GM23338 (cell line): ENCODE results near the gene IGSF6. TPM values are rescaled to one million over a fixed set of nuclear protein-coding genes. Genes with fewer than 3 reads are reported as not detected.

Source experiments
- ATAC-seq: fragments of 200-7000 bp; cut with Tn5 transposase; 3 replicates; pipeline ENCODE4 v1.9.1; 2020
- DNase-seq: peaks from one replicate; pipeline ENCODE4 v3.0.0-alpha.2; 2015; ENCODE audit warnings: low spot score
- H2AFZ ChIP-seq: fragments of 200-600 bp; sonication (generic); 2 replicates; pipeline ENCODE4 v1.8.0; 2016; ENCODE audit warnings: antibody characterized with exemption, mild to moderate bottlenecking, moderate library complexity
- H3F3A ChIP-seq: fragments of 200-600 bp; sonication (generic); replicated peaks from 2 replicates; pipeline ENCODE4 v1.8.0; 2017; ENCODE audit warnings: antibody characterized with exemption, mixed run types, low read depth
- H3K27ac ChIP-seq: fragments of 200-600 bp; sonication (generic); 2 replicates; pipeline ENCODE4 v1.6.1; 2016; ENCODE audit warnings: low read depth
- H3K27me3 ChIP-seq: fragments of 200-600 bp; sonication (generic); 2 replicates; pipeline ENCODE4 v1.8.0; 2016; ENCODE audit warnings: mild to moderate bottlenecking, mixed run types, moderate library complexity; ENCODE audit not compliant: insufficient read depth
- H3K36me3 ChIP-seq: fragments of 200-600 bp; sonication (generic); 2 replicates; pipeline ENCODE4 v1.8.0; 2016; ENCODE audit warnings: mild to moderate bottlenecking; ENCODE audit not compliant: insufficient read depth
- H3K4me1 ChIP-seq: fragments of 200-600 bp; sonication (generic); 2 replicates; pipeline ENCODE4 v1.8.0; 2016; ENCODE audit warnings: mild to moderate bottlenecking, moderate library complexity; ENCODE audit not compliant: insufficient read depth
- H3K4me2 ChIP-seq: fragments of 200-600 bp; sonication (generic); 2 replicates; pipeline ENCODE4 v1.7.1; 2017; ENCODE audit warnings: mixed run types
- H3K4me3 ChIP-seq: fragments of 200-600 bp; sonication (generic); 2 replicates; pipeline ENCODE4 v1.6.1; 2016; ENCODE audit warnings: mixed run types
- H3K79me2 ChIP-seq: fragments of 200-600 bp; sonication (generic); replicated peaks from 2 replicates; pipeline ENCODE4 v1.8.0; 2017; ENCODE audit warnings: mild to moderate bottlenecking; ENCODE audit not compliant: insufficient read depth
- H3K9me2 ChIP-seq: fragments of 200-600 bp; sonication (generic); 2 replicates; pipeline ENCODE4 v1.8.0; 2017; ENCODE audit not compliant: insufficient read depth
- H4K20me1 ChIP-seq: fragments of 200-600 bp; sonication (generic); replicated peaks from 2 replicates; pipeline ENCODE4 v1.8.0; 2017; ENCODE audit warnings: mild to moderate bottlenecking; ENCODE audit not compliant: insufficient read depth
- H3K27ac Mint-ChIP-seq: 2 replicates; pipeline ENCODE4 v1.8.0; 2020; ENCODE audit warnings: inconsistent platforms, mild to moderate bottlenecking, moderate library complexity, mixed read lengths
- H3K27me3 Mint-ChIP-seq: 3 replicates; pipeline ENCODE4 v1.8.0; 2022; ENCODE audit warnings: low read depth, mild to moderate bottlenecking, moderate library complexity, mixed read lengths, inconsistent platforms; ENCODE audit not compliant: insufficient read depth, poor library complexity
- H3K36me3 Mint-ChIP-seq: 3 replicates; pipeline ENCODE4 v1.8.0; 2021; ENCODE audit warnings: low read depth, mild to moderate bottlenecking, inconsistent platforms, moderate library complexity, mixed read lengths
- H3K4me1 Mint-ChIP-seq: 3 replicates; pipeline ENCODE4 v1.8.0; 2020; ENCODE audit warnings: mild to moderate bottlenecking, inconsistent platforms, mixed read lengths
- H3K4me3 Mint-ChIP-seq: 3 replicates; pipeline ENCODE4 v1.8.0; 2021; ENCODE audit warnings: moderate library complexity, mild to moderate bottlenecking, inconsistent platforms, mixed read lengths
- H3K9me3 Mint-ChIP-seq: 3 replicates; pipeline ENCODE4 v1.8.0; 2020; ENCODE audit warnings: moderate library complexity, mild to moderate bottlenecking, inconsistent platforms, mixed read lengths
- CREB1 ChIP-seq: fragments of 250-450 bp; sonication (Bioruptor Pico); IDR thresholded peaks from 2 replicates; pipeline ENCODE4 v1.5.0; 2020; ENCODE audit warnings: low read depth, mild to moderate bottlenecking, moderate library complexity
- EZH2phosphoT487 ChIP-seq: fragments of 200-600 bp; sonication (generic); IDR thresholded peaks from one replicate; pipeline ENCODE4 v1.8.1; 2018; ENCODE audit warnings: antibody characterized with exemption; ENCODE audit not compliant: unreplicated experiment
- JUNB ChIP-seq: IDR thresholded peaks from one replicate; pipeline ENCODE4 v1.6.1; 2016; ENCODE audit warnings: antibody characterized with exemption; ENCODE audit not compliant: unreplicated experiment
- NANOG ChIP-seq: IDR thresholded peaks from 2 replicates; pipeline ENCODE4 v1.6.1; 2016; ENCODE audit warnings: antibody characterized with exemption, borderline replicate concordance
- POLR2AphosphoS5 ChIP-seq: IDR thresholded peaks from 2 replicates; pipeline ENCODE4 v1.6.1; 2016; ENCODE audit warnings: antibody characterized with exemption, low read depth
- ZNF114 ChIP-seq: fragments of 250-450 bp; sonication (Bioruptor Pico); IDR thresholded peaks from 2 replicates; pipeline ENCODE4 v1.5.0; 2020; ENCODE audit warnings: mild to moderate bottlenecking, moderate library complexity
- polyA plus RNA-seq: library from polyadenylated mRNA; unstranded; fragments of >200 nt; fragmentation: Nextera tagmentation; extraction: Ambion mirVana; gene quantifications from 2 replicates; pipeline ENCODE4 v1.2.1, GENCODE V29; 2016
- total RNA-seq: library from RNA; depleted of rRNA; stranded (reverse); fragments of >200 nt; shearing (Covaris generic); gene quantifications from 2 replicates; pipeline ENCODE4 v1.2.3, GENCODE V29; 2014
- TF ChIP-seq, protein P1 (sequence below), 2 experiments: fragments of 200-600 bp in 1 of 2; sonication (generic) in 1 of 2; conservative IDR thresholded peaks; 2 replicates each; pipeline versions ENCODE4 v1.5.1 to v1.6.1; 2016 to 2017; ENCODE audit warnings: antibody characterized with exemption in 2 of 2, low read depth in 2 of 2, mild to moderate bottlenecking in 2 of 2, moderate library complexity in 1 of 2
- TF ChIP-seq, protein P2 (sequence below): fragments of 250-450 bp; sonication (Bioruptor Pico); IDR thresholded peaks from 2 replicates; pipeline ENCODE4 v1.5.0; 2020; ENCODE audit warnings: mild to moderate bottlenecking, moderate library complexity

Gene IGSF6
- total and polyA plus RNA-seq, 2 experiments from 2014 or later, result 0.19 TPM; not detected in 1

DNA sequence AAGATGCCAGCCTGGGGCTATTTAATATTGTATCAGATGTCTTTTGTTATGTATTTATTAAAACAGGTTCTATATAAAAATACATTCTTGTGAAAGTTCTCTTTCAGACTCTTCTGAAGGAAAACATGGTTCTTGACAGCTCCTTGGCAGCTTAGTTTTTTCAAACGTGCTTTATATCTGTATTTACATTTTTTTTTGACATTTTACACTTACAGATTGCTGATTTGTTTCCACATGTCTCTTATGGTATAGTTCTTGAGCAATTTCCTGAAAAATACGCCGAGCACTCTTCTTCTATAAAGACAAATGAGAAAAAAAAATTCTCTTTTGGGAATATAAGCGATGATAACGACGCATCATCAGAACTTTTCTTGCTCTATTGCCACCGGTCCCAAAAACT, 9.5 kb downstream of the IGSF6 start:
- peaks cover 3% of the 10 kb centered on the region; the same call in 1 of the 3 replicates for H3K4me1 Mint-ChIP-seq
- H4K20me1 ChIP-seq, result peaks cover 7% of the 10 kb centered on the region

DNA sequence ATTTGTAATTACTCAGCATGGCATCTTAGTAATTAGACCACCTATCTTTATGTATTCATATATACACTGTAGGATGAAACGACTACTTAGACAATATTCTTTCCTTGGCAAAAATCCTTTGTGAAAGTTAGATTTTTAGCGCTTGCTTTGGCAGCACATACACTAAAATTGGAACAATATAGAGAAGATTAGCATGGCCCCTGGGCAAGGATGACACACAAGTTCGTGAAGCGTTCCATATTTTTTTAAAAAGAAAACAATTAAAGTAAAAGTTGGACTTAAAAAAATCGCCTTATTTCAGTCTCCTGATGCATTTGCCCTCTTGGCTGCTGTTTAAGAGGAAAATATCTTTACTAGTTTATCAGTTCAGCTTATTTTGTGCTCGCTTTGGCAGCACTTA, 10.5 kb downstream of the IGSF6 start:
- H3K4me1 Mint-ChIP-seq, result peaks cover under 1% of the 10 kb centered on the region; the same call in 1 of the 3 replicates
- H3K27ac Mint-ChIP-seq, result no peak overlapping the region
- Histone ChIP-seq H4K20me1 (peaks cover 7% of the 10 kb centered on the region), H3F3A (no peaks in the 10 kb centered on the region), H3K36me3 (no peaks in the 10 kb centered on the region), H3K27ac (no peak overlapping the region), H3K79me2 (peaks cover 27% of the 10 kb centered on the region), H3K4me1 (no peaks in the 10 kb centered on the region), H2AFZ (no peak overlapping the region), H3K4me3 (no peak overlapping the region), H3K9me2 (no peaks in the 10 kb centered on the region), H3K27me3 (no peaks in the 10 kb centered on the region), H3K4me2 (no peak overlapping the region)
- H3K4me3 Mint-ChIP-seq, result no peak overlapping the region
- ATAC-seq (no peak), DNase-seq (no peak)
- H3K9me3 Mint-ChIP-seq, result no peaks in the 10 kb centered on the region
- no peaks in the 10 kb centered on the region for H3K36me3 Mint-ChIP-seq
- no peaks in the 10 kb centered on the region for H3K27me3 Mint-ChIP-seq
- TF ChIP-seq POLR2AphosphoS5, result no peak
- TF ChIP-seq, protein P1, sequence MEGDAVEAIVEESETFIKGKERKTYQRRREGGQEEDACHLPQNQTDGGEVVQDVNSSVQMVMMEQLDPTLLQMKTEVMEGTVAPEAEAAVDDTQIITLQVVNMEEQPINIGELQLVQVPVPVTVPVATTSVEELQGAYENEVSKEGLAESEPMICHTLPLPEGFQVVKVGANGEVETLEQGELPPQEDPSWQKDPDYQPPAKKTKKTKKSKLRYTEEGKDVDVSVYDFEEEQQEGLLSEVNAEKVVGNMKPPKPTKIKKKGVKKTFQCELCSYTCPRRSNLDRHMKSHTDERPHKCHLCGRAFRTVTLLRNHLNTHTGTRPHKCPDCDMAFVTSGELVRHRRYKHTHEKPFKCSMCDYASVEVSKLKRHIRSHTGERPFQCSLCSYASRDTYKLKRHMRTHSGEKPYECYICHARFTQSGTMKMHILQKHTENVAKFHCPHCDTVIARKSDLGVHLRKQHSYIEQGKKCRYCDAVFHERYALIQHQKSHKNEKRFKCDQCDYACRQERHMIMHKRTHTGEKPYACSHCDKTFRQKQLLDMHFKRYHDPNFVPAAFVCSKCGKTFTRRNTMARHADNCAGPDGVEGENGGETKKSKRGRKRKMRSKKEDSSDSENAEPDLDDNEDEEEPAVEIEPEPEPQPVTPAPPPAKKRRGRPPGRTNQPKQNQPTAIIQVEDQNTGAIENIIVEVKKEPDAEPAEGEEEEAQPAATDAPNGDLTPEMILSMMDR (conservative IDR thresholded peaks at IDR 0.05; ENCODE audit: low read depth in 2 of 2), result no peak
- no peak for TF ChIP-seq NANOG
- TF ChIP-seq JUNB, result no peak
- TF ChIP-seq EZH2phosphoT487, result no peak
- no peak for TF ChIP-seq ZNF114 (CRISPR knock-in tag)
- no peak for TF ChIP-seq CREB1 (CRISPR knock-in tag)

More for the DNA sequence above, 9.5 kb downstream of the IGSF6 start:
- H3K4me3 ChIP-seq, result no peak overlapping the region
- peaks cover 34% of the 10 kb centered on the region for H3K79me2 ChIP-seq
- no peaks in the 10 kb centered on the region for H3K36me3 ChIP-seq
- Mint-ChIP-seq H3K9me3 (no peaks in the 10 kb centered on the region), H3K4me3 (no peak overlapping the region), H3K27ac (no peak overlapping the region; the same call in 1 of the 2 replicates), H3K27me3 (no peaks in the 10 kb centered on the region), H3K36me3 (no peaks in the 10 kb centered on the region)
- no peaks in the 10 kb centered on the region for H3K9me2 ChIP-seq
- no peak overlapping the region for H3K27ac ChIP-seq
- H2AFZ ChIP-seq, result no peak overlapping the region
- H3K4me1 ChIP-seq, result no peaks in the 10 kb centered on the region
- no peak overlapping the region for H3K4me2 ChIP-seq
- DNase-seq (no peak), ATAC-seq (no peak)
- H3F3A ChIP-seq, result no peaks in the 10 kb centered on the region
- TF ChIP-seq, protein P2, sequence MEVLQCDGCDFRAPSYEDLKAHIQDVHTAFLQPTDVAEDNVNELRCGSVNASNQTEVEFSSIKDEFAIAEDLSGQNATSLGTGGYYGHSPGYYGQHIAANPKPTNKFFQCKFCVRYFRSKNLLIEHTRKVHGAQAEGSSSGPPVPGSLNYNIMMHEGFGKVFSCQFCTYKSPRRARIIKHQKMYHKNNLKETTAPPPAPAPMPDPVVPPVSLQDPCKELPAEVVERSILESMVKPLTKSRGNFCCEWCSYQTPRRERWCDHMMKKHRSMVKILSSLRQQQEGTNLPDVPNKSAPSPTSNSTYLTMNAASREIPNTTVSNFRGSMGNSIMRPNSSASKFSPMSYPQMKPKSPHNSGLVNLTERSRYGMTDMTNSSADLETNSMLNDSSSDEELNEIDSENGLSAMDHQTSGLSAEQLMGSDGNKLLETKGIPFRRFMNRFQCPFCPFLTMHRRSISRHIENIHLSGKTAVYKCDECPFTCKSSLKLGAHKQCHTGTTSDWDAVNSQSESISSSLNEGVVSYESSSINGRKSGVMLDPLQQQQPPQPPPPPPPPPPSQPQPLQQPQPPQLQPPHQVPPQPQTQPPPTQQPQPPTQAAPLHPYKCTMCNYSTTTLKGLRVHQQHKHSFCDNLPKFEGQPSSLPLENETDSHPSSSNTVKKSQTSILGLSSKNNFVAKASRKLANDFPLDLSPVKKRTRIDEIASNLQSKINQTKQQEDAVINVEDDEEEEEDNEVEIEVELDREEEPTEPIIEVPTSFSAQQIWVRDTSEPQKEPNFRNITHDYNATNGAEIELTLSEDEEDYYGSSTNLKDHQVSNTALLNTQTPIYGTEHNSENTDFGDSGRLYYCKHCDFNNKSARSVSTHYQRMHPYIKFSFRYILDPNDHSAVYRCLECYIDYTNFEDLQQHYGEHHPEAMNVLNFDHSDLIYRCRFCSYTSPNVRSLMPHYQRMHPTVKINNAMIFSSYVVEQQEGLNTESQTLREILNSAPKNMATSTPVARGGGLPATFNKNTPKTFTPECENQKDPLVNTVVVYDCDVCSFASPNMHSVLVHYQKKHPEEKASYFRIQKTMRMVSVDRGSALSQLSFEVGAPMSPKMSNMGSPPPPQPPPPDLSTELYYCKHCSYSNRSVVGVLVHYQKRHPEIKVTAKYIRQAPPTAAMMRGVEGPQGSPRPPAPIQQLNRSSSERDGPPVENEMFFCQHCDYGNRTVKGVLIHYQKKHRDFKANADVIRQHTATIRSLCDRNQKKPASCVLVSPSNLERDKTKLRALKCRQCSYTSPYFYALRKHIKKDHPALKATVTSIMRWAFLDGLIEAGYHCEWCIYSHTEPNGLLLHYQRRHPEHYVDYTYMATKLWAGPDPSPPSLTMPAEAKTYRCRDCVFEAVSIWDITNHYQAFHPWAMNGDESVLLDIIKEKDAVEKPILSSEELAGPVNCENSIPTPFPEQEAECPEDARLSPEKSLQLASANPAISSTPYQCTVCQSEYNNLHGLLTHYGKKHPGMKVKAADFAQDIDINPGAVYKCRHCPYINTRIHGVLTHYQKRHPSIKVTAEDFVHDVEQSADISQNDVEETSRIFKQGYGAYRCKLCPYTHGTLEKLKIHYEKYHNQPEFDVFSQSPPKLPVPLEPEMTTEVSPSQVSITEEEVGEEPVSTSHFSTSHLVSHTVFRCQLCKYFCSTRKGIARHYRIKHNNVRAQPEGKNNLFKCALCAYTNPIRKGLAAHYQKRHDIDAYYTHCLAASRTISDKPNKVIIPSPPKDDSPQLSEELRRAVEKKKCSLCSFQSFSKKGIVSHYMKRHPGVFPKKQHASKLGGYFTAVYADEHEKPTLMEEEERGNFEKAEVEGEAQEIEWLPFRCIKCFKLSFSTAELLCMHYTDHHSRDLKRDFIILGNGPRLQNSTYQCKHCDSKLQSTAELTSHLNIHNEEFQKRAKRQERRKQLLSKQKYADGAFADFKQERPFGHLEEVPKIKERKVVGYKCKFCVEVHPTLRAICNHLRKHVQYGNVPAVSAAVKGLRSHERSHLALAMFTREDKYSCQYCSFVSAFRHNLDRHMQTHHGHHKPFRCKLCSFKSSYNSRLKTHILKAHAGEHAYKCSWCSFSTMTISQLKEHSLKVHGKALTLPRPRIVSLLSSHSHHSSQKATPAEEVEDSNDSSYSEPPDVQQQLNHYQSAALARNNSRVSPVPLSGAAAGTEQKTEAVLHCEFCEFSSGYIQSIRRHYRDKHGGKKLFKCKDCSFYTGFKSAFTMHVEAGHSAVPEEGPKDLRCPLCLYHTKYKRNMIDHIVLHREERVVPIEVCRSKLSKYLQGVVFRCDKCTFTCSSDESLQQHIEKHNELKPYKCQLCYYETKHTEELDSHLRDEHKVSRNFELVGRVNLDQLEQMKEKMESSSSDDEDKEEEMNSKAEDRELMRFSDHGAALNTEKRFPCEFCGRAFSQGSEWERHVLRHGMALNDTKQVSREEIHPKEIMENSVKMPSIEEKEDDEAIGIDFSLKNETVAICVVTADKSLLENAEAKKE (CRISPR knock-in tag), result no peak
- no peaks in the 10 kb centered on the region for H3K27me3 ChIP-seq
